Measurements from ENCODE around the gene SNX5.

The SNX5 gene

GRCh38 chr20:17935186-17935585 lies 33.4 kb downstream of the SNX5 start:
- Histone ChIP-seq H3K27ac (ENCODE audit: insufficient read depth, low read length, poor library complexity, severe bottlenecking) (no peak overlapping the region), H3K4me1 (ENCODE audit: control insufficient read depth, insufficient read depth, low read length, poor library complexity, severe bottlenecking) (peaks cover 6% of the 10 kb centered on the region), H3K36me3 (ENCODE audit: control insufficient read depth, insufficient read depth, low read length) (no peaks in the 10 kb centered on the region), H3K4me3 (ENCODE audit: insufficient read depth, low read depth, low read length, poor library complexity, severe bottlenecking) (no peak overlapping the region), H3K27me3 (replicated peaks; ENCODE audit: control insufficient read depth, insufficient read depth, low read length, poor library complexity, severe bottlenecking) (no peaks in the 10 kb centered on the region), H3K9me3 (ENCODE audit: control insufficient read depth, low read length) (no peaks in the 10 kb centered on the region)
- no peak for DNase-seq

GRCh38 chr20:17934141-17934862 lies 34.3 kb downstream of the SNX5 start:
- Histone ChIP-seq H3K9me3 (ENCODE audit: control insufficient read depth, low read length) (no peaks in the 10 kb centered on the region), H3K4me1 (ENCODE audit: control insufficient read depth, insufficient read depth, low read length, poor library complexity, severe bottlenecking) (peaks cover 5% of the 10 kb centered on the region), H3K36me3 (ENCODE audit: control insufficient read depth, insufficient read depth, low read length) (no peaks in the 10 kb centered on the region), H3K4me3 (ENCODE audit: insufficient read depth, low read depth, low read length, poor library complexity, severe bottlenecking) (no peak overlapping the region), H3K27me3 (replicated peaks; ENCODE audit: control insufficient read depth, insufficient read depth, low read length, poor library complexity, severe bottlenecking) (no peaks in the 10 kb centered on the region), H3K27ac (ENCODE audit: insufficient read depth, low read length, poor library complexity, severe bottlenecking) (no peak overlapping the region)
- DNase-seq, result no peak

- no peak overlapping the region for H3K27ac ChIP-seq (ENCODE audit: insufficient read depth, low read length, poor library complexity, severe bottlenecking)
- H3K36me3 ChIP-seq (ENCODE audit: control insufficient read depth, insufficient read depth, low read length), result no peaks in the 10 kb centered on the region
- H3K4me3 ChIP-seq (ENCODE audit: insufficient read depth, low read depth, low read length, poor library complexity, severe bottlenecking), result no peak overlapping the region
- no peaks in the 10 kb centered on the region for H3K9me3 ChIP-seq (ENCODE audit: control insufficient read depth, low read length)
- H3K4me1 ChIP-seq (ENCODE audit: control insufficient read depth, insufficient read depth, low read length, poor library complexity, severe bottlenecking), result no peaks in the 10 kb centered on the region
- H3K27me3 ChIP-seq (replicated peaks; ENCODE audit: control insufficient read depth, insufficient read depth, low read length, poor library complexity, severe bottlenecking), result no peaks in the 10 kb centered on the region
- DNase-seq, result no peak
Measured at GRCh38 chr20:17933711-17934110, 34.9 kb downstream of the SNX5 start.

DNA sequence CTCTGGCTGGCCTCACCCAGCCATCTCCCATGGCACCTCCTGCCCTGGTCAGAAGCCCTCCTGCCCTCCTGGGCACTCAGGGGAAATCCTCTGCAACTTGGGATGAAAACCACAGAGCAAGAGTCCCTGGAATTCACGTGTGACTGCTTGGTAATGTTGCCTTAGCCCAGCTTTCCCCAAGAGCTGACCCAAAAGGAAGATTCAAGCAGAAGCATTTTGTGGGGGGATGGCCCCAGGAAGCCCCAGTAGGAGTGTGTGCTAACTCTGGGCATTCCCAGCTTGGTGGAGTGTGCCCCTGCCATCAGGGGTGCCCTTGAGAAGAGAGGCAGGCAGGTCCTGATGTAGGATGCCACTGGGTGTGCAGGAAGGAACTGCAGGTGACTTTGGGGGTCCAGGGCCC lies 35.5 kb downstream of the SNX5 start:
- DNase-seq, result no peak
- H3K9me3 ChIP-seq (ENCODE audit: control insufficient read depth, low read length), result no peaks in the 10 kb centered on the region
- no peaks in the 10 kb centered on the region for H3K36me3 ChIP-seq (ENCODE audit: control insufficient read depth, insufficient read depth, low read length)
- H3K4me3 ChIP-seq (ENCODE audit: insufficient read depth, low read depth, low read length, poor library complexity, severe bottlenecking), result no peak overlapping the region
- H3K4me1 ChIP-seq (ENCODE audit: control insufficient read depth, insufficient read depth, low read length, poor library complexity, severe bottlenecking), result no peaks in the 10 kb centered on the region
- H3K27me3 ChIP-seq (replicated peaks; ENCODE audit: control insufficient read depth, insufficient read depth, low read length, poor library complexity, severe bottlenecking), result no peaks in the 10 kb centered on the region
- no peak overlapping the region for H3K27ac ChIP-seq (ENCODE audit: insufficient read depth, low read length, poor library complexity, severe bottlenecking)

DNA sequence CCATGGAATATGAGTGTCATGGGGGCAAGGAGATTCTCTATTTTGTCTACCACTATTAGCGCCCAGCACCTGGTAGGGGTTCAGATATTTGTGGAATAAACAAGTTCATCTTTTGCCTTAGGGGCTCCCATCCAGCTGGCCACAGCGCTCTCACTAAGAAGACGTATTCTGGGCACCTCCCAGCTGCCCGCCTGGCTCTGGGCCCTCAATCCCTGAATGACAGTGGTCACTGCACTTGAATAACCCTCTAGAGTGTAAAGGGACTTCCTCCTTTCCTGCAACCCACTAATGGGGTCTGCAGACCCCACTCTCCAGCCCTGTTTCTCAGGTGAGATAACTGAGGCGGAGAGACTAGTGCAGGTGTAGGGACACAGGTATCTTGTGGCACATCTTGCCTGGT lies 36.2 kb downstream of the SNX5 start:
- H3K4me1 ChIP-seq (ENCODE audit: control insufficient read depth, insufficient read depth, low read length, poor library complexity, severe bottlenecking), result no peaks in the 10 kb centered on the region

DNA sequence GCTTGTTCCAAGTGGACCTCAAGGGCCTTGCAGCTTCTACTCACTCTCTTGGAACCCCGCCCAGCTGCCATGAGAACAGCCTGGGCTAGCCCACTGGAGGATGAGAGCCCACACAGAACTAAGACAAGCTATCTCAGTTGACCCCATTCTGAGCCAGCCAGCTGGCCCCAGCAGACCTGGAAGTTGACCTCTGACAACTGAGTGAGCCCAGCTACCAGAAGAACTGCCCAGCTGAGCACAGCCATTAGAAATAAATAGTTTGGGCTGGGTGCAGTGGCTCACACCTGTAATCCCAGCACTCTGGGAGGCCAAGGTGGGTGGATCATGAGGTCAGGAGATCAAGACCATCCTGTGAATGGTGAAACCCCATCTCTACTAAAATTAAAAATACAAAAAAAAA lies 37.1 kb downstream of the SNX5 start:
- H3K9me3 ChIP-seq (ENCODE audit: control insufficient read depth, low read length), result no peaks in the 10 kb centered on the region
- no peak overlapping the region for H3K27ac ChIP-seq (ENCODE audit: insufficient read depth, low read length, poor library complexity, severe bottlenecking)
- no peaks in the 10 kb centered on the region for H3K36me3 ChIP-seq (ENCODE audit: control insufficient read depth, insufficient read depth, low read length)
- no peaks in the 10 kb centered on the region for H3K27me3 ChIP-seq (replicated peaks; ENCODE audit: control insufficient read depth, insufficient read depth, low read length, poor library complexity, severe bottlenecking)
- no peak for DNase-seq
- H3K4me1 ChIP-seq (ENCODE audit: control insufficient read depth, insufficient read depth, low read length, poor library complexity, severe bottlenecking), result no peaks in the 10 kb centered on the region
- H3K4me3 ChIP-seq (ENCODE audit: insufficient read depth, low read depth, low read length, poor library complexity, severe bottlenecking), result no peak overlapping the region

More for the DNA sequence above, 36.2 kb downstream of the SNX5 start:
- Histone ChIP-seq H3K27ac (ENCODE audit: insufficient read depth, low read length, poor library complexity, severe bottlenecking) (no peak overlapping the region), H3K4me3 (ENCODE audit: insufficient read depth, low read depth, low read length, poor library complexity, severe bottlenecking) (no peak overlapping the region), H3K27me3 (replicated peaks; ENCODE audit: control insufficient read depth, insufficient read depth, low read length, poor library complexity, severe bottlenecking) (no peaks in the 10 kb centered on the region), H3K36me3 (ENCODE audit: control insufficient read depth, insufficient read depth, low read length) (no peaks in the 10 kb centered on the region), H3K9me3 (ENCODE audit: control insufficient read depth, low read length) (no peaks in the 10 kb centered on the region)
- DNase-seq, result no peak

DNA sequence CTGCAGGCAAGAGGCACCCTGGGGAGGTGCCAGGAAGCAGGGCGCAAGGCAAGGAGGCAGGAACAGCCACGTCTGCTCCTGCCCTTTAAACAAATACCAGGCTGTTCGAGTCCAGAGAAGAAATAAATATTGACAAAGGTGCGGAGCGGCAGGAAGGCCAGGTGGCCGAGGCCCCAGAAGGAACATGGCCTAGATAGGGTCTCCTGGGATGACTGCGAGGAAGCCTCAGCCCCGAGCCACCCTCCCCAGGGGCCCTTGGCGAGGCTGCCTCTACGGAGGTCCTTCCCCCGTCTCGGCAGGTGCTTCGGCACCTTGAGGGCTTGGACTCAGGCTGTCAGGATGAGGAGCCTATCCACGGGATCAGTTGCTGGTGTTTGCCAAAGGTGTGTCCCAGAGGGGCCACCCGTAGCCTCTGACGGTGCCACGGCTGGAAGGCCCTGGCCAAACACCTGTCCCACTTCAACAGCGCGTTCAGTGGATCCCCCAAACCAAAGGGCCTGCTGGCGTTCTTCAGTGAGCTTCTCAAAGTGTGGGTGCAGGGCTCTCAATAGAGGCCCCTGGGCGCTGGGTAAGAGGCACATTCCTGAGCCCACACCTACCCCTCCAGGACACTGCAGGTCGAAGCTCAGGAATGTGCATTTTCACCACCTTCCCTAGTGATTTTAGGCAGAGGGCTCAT lies 39.8 kb downstream of the SNX5 start:
- no peak overlapping the region for H3K27ac ChIP-seq (ENCODE audit: insufficient read depth, low read length, poor library complexity, severe bottlenecking)
- no peak for DNase-seq
- H3K4me3 ChIP-seq (ENCODE audit: insufficient read depth, low read depth, low read length, poor library complexity, severe bottlenecking), result no peak overlapping the region
- H3K4me1 ChIP-seq (ENCODE audit: control insufficient read depth, insufficient read depth, low read length, poor library complexity, severe bottlenecking), result no peaks in the 10 kb centered on the region
- H3K9me3 ChIP-seq (ENCODE audit: control insufficient read depth, low read length), result no peaks in the 10 kb centered on the region
- no peaks in the 10 kb centered on the region for H3K36me3 ChIP-seq (ENCODE audit: control insufficient read depth, insufficient read depth, low read length)
- no peaks in the 10 kb centered on the region for H3K27me3 ChIP-seq (replicated peaks; ENCODE audit: control insufficient read depth, insufficient read depth, low read length, poor library complexity, severe bottlenecking)

DNA sequence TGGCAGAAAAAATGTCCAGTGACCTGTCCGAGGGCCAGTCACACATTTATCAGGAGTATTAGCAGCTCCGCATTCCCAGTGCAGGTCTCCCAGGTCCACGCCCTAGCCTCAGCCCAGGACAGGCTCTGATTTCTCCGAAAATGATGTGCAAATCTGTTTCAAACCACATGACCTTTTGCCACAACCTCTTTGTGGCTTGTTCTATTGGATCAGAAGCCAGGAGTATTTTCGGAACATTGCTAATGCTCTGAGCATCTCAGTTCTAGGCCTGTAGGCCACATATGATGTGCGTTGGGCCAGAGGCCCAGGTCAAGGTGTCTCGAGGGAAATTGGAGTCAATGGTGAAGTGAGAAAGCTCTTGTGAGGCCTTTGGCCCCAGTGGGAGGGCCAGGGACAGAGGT lies 40.4 kb downstream of the SNX5 start:
- H3K4me3 ChIP-seq (ENCODE audit: insufficient read depth, low read depth, low read length, poor library complexity, severe bottlenecking), result no peak overlapping the region
- H3K4me1 ChIP-seq (ENCODE audit: control insufficient read depth, insufficient read depth, low read length, poor library complexity, severe bottlenecking), result no peaks in the 10 kb centered on the region
- H3K9me3 ChIP-seq (ENCODE audit: control insufficient read depth, low read length), result no peaks in the 10 kb centered on the region
- no peak overlapping the region for H3K27ac ChIP-seq (ENCODE audit: insufficient read depth, low read length, poor library complexity, severe bottlenecking)
- DNase-seq, result no peak
- no peaks in the 10 kb centered on the region for H3K36me3 ChIP-seq (ENCODE audit: control insufficient read depth, insufficient read depth, low read length)
- H3K27me3 ChIP-seq (replicated peaks; ENCODE audit: control insufficient read depth, insufficient read depth, low read length, poor library complexity, severe bottlenecking), result no peaks in the 10 kb centered on the region

GRCh38 chr20:17925940-17926300 lies 42.7 kb downstream of the SNX5 start:
- Histone ChIP-seq H3K4me1 (ENCODE audit: control insufficient read depth, insufficient read depth, low read length, poor library complexity, severe bottlenecking) (no peaks in the 10 kb centered on the region), H3K27ac (ENCODE audit: insufficient read depth, low read length, poor library complexity, severe bottlenecking) (no peak overlapping the region), H3K4me3 (ENCODE audit: insufficient read depth, low read depth, low read length, poor library complexity, severe bottlenecking) (no peak overlapping the region), H3K9me3 (ENCODE audit: control insufficient read depth, low read length) (no peaks in the 10 kb centered on the region), H3K27me3 (replicated peaks; ENCODE audit: control insufficient read depth, insufficient read depth, low read length, poor library complexity, severe bottlenecking) (no peaks in the 10 kb centered on the region), H3K36me3 (ENCODE audit: control insufficient read depth, insufficient read depth, low read length) (no peaks in the 10 kb centered on the region)
- no peak for DNase-seq

DNA sequence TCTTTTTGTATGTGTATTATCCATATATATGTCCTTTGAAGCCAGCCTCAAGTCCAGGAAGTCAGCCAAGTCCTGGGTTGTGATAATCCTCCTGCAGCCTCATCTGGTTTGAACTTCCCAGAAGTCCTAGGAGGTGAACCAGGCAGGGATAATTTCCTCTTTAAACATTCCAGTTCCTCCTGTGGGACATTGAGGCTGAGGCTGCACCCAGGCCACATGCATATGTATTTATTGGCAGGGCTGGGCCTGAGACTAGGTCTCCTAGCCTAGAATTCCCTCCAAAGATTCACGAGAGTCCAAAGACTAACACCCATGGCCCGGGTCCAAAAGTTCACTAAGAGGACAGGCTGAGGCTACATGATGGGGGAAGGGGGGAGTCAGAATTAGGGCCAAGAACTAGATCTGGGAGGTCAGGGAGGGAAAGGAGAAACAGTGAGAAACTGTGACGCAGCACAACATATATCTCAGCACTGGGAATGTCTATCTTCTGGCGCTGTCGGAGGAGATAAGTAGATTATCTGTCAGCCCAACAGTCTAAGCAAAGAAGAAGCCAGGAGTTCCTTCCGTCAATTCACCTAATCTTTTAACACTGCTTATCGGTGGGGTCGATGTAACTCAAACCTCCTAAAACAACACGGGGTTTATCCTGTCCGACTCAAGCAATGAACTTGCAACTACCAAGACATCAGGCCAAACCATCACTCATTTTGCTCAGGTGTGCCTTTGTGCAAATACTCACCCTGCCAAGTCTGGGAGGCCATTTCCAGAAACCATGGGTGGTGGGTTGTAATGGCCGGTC lies 43.3 kb downstream of the SNX5 start:
- Histone ChIP-seq H3K27me3 (replicated peaks; ENCODE audit: control insufficient read depth, insufficient read depth, low read length, poor library complexity, severe bottlenecking) (no peaks in the 10 kb centered on the region), H3K9me3 (ENCODE audit: control insufficient read depth, low read length) (no peaks in the 10 kb centered on the region), H3K4me3 (ENCODE audit: insufficient read depth, low read depth, low read length, poor library complexity, severe bottlenecking) (no peak overlapping the region), H3K27ac (ENCODE audit: insufficient read depth, low read length, poor library complexity, severe bottlenecking) (no peak overlapping the region), H3K36me3 (ENCODE audit: control insufficient read depth, insufficient read depth, low read length) (no peaks in the 10 kb centered on the region), H3K4me1 (ENCODE audit: control insufficient read depth, insufficient read depth, low read length, poor library complexity, severe bottlenecking) (no peaks in the 10 kb centered on the region)
- DNase-seq, result no peak
